Trophoblast cell (in vitro differentiated cells and primary cell): ENCODE data around the gene RPL32. TPM values are rescaled to one million over a fixed set of nuclear protein-coding genes. Genes with fewer than 3 reads are reported as not detected.

Source experiments
- DNase-seq, 2 donors: peaks; one replicate each; pipeline ENCODE4 v3.0.0-alpha.2; 2016
- H2AFZ ChIP-seq: 2 replicates; pipeline ENCODE4 v1.6.1; 2013; ENCODE audit warnings: low read length, moderate library complexity, mild to moderate bottlenecking; ENCODE audit not compliant: insufficient read depth, poor library complexity
- H2AK5ac ChIP-seq: 2 replicates; pipeline ENCODE4 v1.6.1; 2013; ENCODE audit warnings: mild to moderate bottlenecking, low read length
- H2BK120ac ChIP-seq: 2 replicates; pipeline ENCODE4 v1.6.1; 2013; ENCODE audit warnings: low read length, mild to moderate bottlenecking, moderate library complexity; ENCODE audit not compliant: insufficient read depth, poor library complexity
- H2BK12ac ChIP-seq: 2 replicates; pipeline ENCODE4 v1.6.1; 2013; ENCODE audit warnings: mild to moderate bottlenecking, low read length, moderate library complexity
- H2BK5ac ChIP-seq: 2 replicates; pipeline ENCODE4 v1.6.1; 2013; ENCODE audit warnings: low read length, low read depth, moderate library complexity, mild to moderate bottlenecking; ENCODE audit not compliant: poor library complexity
- H3K14ac ChIP-seq: 2 replicates; pipeline ENCODE4 v1.6.1; 2013; ENCODE audit warnings: mild to moderate bottlenecking, low read length
- H3K18ac ChIP-seq: 2 replicates; pipeline ENCODE4 v1.6.1; 2013; ENCODE audit warnings: mild to moderate bottlenecking, low read length
- H3K23ac ChIP-seq: 2 replicates; pipeline ENCODE4 v1.6.1; 2013; ENCODE audit warnings: low read length
- H3K27ac ChIP-seq: 2 replicates; pipeline ENCODE4 v1.5.1; 2013; ENCODE audit warnings: low read depth, mild to moderate bottlenecking, inconsistent platforms, low read length, moderate library complexity
- H3K27me3 ChIP-seq: 2 replicates; pipeline ENCODE4 v1.6.1; 2013; ENCODE audit warnings: inconsistent platforms, mild to moderate bottlenecking, low read length, moderate library complexity; ENCODE audit not compliant: insufficient read depth
- H3K36me3 ChIP-seq, 2 experiments: 1 replicate in 1 of 2; 2 replicates in 1 of 2; pipeline ENCODE4 v1.6.1; 2013; ENCODE audit warnings: low read length in 2 of 2, mild to moderate bottlenecking in 2 of 2, moderate library complexity in 1 of 2; ENCODE audit not compliant: insufficient read depth in 2 of 2, control insufficient read depth in 1 of 2
- H3K4ac ChIP-seq: 2 replicates; pipeline ENCODE4 v1.6.1; 2013; ENCODE audit warnings: low read depth, mild to moderate bottlenecking, low read length, moderate library complexity
- H3K4me1 ChIP-seq, 2 experiments: 1 replicate in 1 of 2; 2 replicates in 1 of 2; pipeline ENCODE4 v1.6.1; 2013; ENCODE audit warnings: low read length in 2 of 2, mild to moderate bottlenecking in 2 of 2, moderate library complexity in 1 of 2; ENCODE audit not compliant: insufficient read depth in 2 of 2, control insufficient read depth in 1 of 2
- H3K4me2 ChIP-seq: 2 replicates; pipeline ENCODE4 v1.6.1; 2013; ENCODE audit warnings: inconsistent platforms, mild to moderate bottlenecking, low read length, moderate library complexity
- H3K4me3 ChIP-seq: 2 replicates; pipeline ENCODE4 v1.5.1; 2013; ENCODE audit warnings: mild to moderate bottlenecking, low read depth, low read length, inconsistent platforms
- H3K79me1 ChIP-seq: one replicate; pipeline ENCODE4 v1.6.1; 2013; ENCODE audit warnings: low read length
- H3K79me2 ChIP-seq: 2 replicates; pipeline ENCODE4 v1.6.1; 2013; ENCODE audit warnings: low read length, mild to moderate bottlenecking; ENCODE audit not compliant: control insufficient read depth, insufficient read depth, poor library complexity
- H3K9ac ChIP-seq: 2 replicates; pipeline ENCODE4 v1.6.1; 2013; ENCODE audit warnings: mild to moderate bottlenecking, low read length
- H3K9me3 ChIP-seq: 2 replicates; pipeline ENCODE4 v1.6.1; 2013; ENCODE audit warnings: low read depth, mild to moderate bottlenecking, control low read depth, inconsistent platforms, low read length; ENCODE audit not compliant: insufficient read depth
- H4K12ac ChIP-seq: 2 replicates; pipeline ENCODE4 v1.6.1; 2013; ENCODE audit warnings: low read depth, mild to moderate bottlenecking, low read length, moderate library complexity
- H4K8ac ChIP-seq: 2 replicates; pipeline ENCODE4 v1.6.1; 2013; ENCODE audit warnings: low read depth, mild to moderate bottlenecking, low read length, moderate library complexity
- H4K91ac ChIP-seq: one replicate; pipeline ENCODE4 v1.6.1; 2013; ENCODE audit warnings: low read depth, mild to moderate bottlenecking, low read length, moderate library complexity
- WGBS: extraction: QIAGEN DNeasy Blood & Tissue Kit; methylation state at CpG from one replicate; pipeline ENCODE4 v1.1.7; 2013; ENCODE audit warnings: missing lambda C conversion rate; ENCODE audit not compliant: insufficient read length, insufficient coverage; ENCODE audit errors: extremely low coverage; 5-methylcytosine and 5-hydroxymethylcytosine counted together
- polyA plus RNA-seq: library from polyadenylated mRNA; stranded (reverse); fragments of 200-250 nt; gene quantifications from 2 replicates; pipeline ENCODE4 v1.2.3, GENCODE V29; 2013

The RPL32 gene
- polyA plus RNA-seq: 1,121 and 1,210 TPM in 2 replicates

- DNase-seq: peak; percentile 90 to 98
- Histone ChIP-seq H2BK5ac (peak within 1 kb of the TSS; percentile 63), H3K18ac (peak within 1 kb of the TSS; percentile 12), H4K8ac (peak within 1 kb of the TSS; percentile 91), H3K9me3 (no peaks in the 10 kb centered on the region), H3K27ac (peak within 1 kb of the TSS; percentile 34), H3K79me1 (peaks cover 7% of the 10 kb centered on the region), H3K4me3 (peak within 1 kb of the TSS; percentile 91), H4K91ac (peak within 1 kb of the TSS; percentile 64), H2BK12ac (no peak within 1 kb of the TSS), H3K27me3 (no peaks in the 10 kb centered on the region), H3K9ac (peak within 1 kb of the TSS; percentile 99), H3K4me1 (peaks cover 7 to 9% of the 10 kb centered on the region in 2 experiments), H3K4me2 (peak within 1 kb of the TSS; percentile 81), H3K14ac (peak within 1 kb of the TSS; percentile 68), H3K23ac (no peak within 1 kb of the TSS), H2AK5ac (peak within 1 kb of the TSS; percentile 82), H3K36me3 (peaks cover 17 to 34% of the 10 kb centered on the region in 2 experiments), H4K12ac (peak within 1 kb of the TSS; percentile 64), H2BK120ac (peak within 1 kb of the TSS; percentile 34), H3K4ac (peak within 1 kb of the TSS; percentile 95), H3K79me2 (peaks cover 15% of the 10 kb centered on the region), H2AFZ (peak within 1 kb of the TSS; percentile 71)
- no CpG with 5 or more reads among the region's 43 CpGs for WGBS
These were observed at the start of gene RPL32 for GRCh38 chr3:12841149-12841969. RPL32 (minus strand) TSS chr3:12841565; CDS start chr3:12840237, 1,328 bp downstream.

GRCh38 chr3:12890610-12891390 lies 49.4 kb upstream of the RPL32 start:
- no peak overlapping the region for H2AK5ac ChIP-seq
- no peak overlapping the region for H3K18ac ChIP-seq
- no peak overlapping the region for H3K23ac ChIP-seq
- H2BK120ac ChIP-seq: no peak overlapping the region
- H3K9me3 ChIP-seq: peaks cover 2% of the 10 kb centered on the region
- no peak overlapping the region for H3K14ac ChIP-seq
- no peak overlapping the region for H3K9ac ChIP-seq
- H2BK12ac ChIP-seq: no peak overlapping the region
- H3K4me2 ChIP-seq: no peak overlapping the region
- H2AFZ ChIP-seq: no peak overlapping the region
- H3K4me3 ChIP-seq: peak overlapping the region; percentile 9
- no peak for DNase-seq
- no peak overlapping the region for H2BK5ac ChIP-seq
- no peak overlapping the region for H4K12ac ChIP-seq
- no peaks in the 10 kb centered on the region for H3K27me3 ChIP-seq
- no peak overlapping the region for H4K91ac ChIP-seq
- H3K79me2 ChIP-seq: no peaks in the 10 kb centered on the region
- H3K79me1 ChIP-seq: peaks cover 5% of the 10 kb centered on the region
- H3K4ac ChIP-seq: no peak overlapping the region
- H3K4me1 ChIP-seq: peaks cover 12 to 13% of the 10 kb centered on the region in 2 experiments
- no peak overlapping the region for H4K8ac ChIP-seq
- no peak overlapping the region for H3K27ac ChIP-seq
- no CpG with 5 or more reads among the region's 10 CpGs for WGBS
- H3K36me3 ChIP-seq: no peaks in the 10 kb centered on the region

GRCh38 chr3:12886736-12887135 lies 45.4 kb upstream of the RPL32 start:
- no peak overlapping the region for H3K4ac ChIP-seq
- H2BK120ac ChIP-seq: no peak overlapping the region
- H4K8ac ChIP-seq: no peak overlapping the region
- H3K79me1 ChIP-seq: no peaks in the 10 kb centered on the region
- H3K18ac ChIP-seq: no peak overlapping the region
- no peak overlapping the region for H3K14ac ChIP-seq
- H3K4me3 ChIP-seq: peak overlapping the region; percentile 5
- H3K36me3 ChIP-seq: no peaks in the 10 kb centered on the region
- no peak overlapping the region for H2AFZ ChIP-seq
- no peak for DNase-seq
- H2BK12ac ChIP-seq: no peak overlapping the region
- no peak overlapping the region for H3K9ac ChIP-seq
- H3K79me2 ChIP-seq: no peaks in the 10 kb centered on the region
- no peak overlapping the region for H2AK5ac ChIP-seq
- no peak overlapping the region for H2BK5ac ChIP-seq
- no peak overlapping the region for H3K27ac ChIP-seq
- H4K91ac ChIP-seq: no peak overlapping the region
- H3K4me2 ChIP-seq: no peak overlapping the region
- no CpG with 5 or more reads among the region's 12 CpGs for WGBS
- H4K12ac ChIP-seq: no peak overlapping the region
- no peaks in the 10 kb centered on the region for H3K4me1 ChIP-seq
- H3K23ac ChIP-seq: no peak overlapping the region
- H3K9me3 ChIP-seq: peaks cover 6% of the 10 kb centered on the region
- H3K27me3 ChIP-seq: no peaks in the 10 kb centered on the region

- no peak overlapping the region for H2AK5ac ChIP-seq
These were observed 44.8 kb upstream of the RPL32 start for GRCh38 chr3:12886106-12886679.

More at GRCh38 chr3:12886106-12886679, 44.8 kb upstream of the RPL32 start:
- no peak overlapping the region for H3K4me3 ChIP-seq
- no peak for DNase-seq
- no peak overlapping the region for H3K23ac ChIP-seq
- no peak overlapping the region for H4K12ac ChIP-seq
- no peak overlapping the region for H4K8ac ChIP-seq
- no peak overlapping the region for H2AFZ ChIP-seq
- H3K9me3 ChIP-seq: peaks cover 6% of the 10 kb centered on the region
- H3K4me1 ChIP-seq: no peaks in the 10 kb centered on the region
- H3K4me2 ChIP-seq: no peak overlapping the region
- no peak overlapping the region for H3K4ac ChIP-seq
- no peaks in the 10 kb centered on the region for H3K27me3 ChIP-seq
- no CpG with 5 or more reads among the region's 10 CpGs for WGBS
- no peak overlapping the region for H3K14ac ChIP-seq
- no peaks in the 10 kb centered on the region for H3K79me1 ChIP-seq
- H3K9ac ChIP-seq: no peak overlapping the region
- H3K36me3 ChIP-seq: no peaks in the 10 kb centered on the region
- H2BK120ac ChIP-seq: no peak overlapping the region
- H4K91ac ChIP-seq: no peak overlapping the region
- no peak overlapping the region for H3K27ac ChIP-seq
- H3K18ac ChIP-seq: no peak overlapping the region
- no peak overlapping the region for H2BK5ac ChIP-seq
- H3K79me2 ChIP-seq: no peaks in the 10 kb centered on the region
- no peak overlapping the region for H2BK12ac ChIP-seq
